SHP77 treated with DMSO at 0.1 percent for 48 hours (cell line): ENCODE data around the gene PAX4.

Experiments used
- DNase-seq: peaks from one replicate; lab custom pipeline; 2025; lab: John Stamatoyannopoulos, UW

Gene PAX4, protein sequence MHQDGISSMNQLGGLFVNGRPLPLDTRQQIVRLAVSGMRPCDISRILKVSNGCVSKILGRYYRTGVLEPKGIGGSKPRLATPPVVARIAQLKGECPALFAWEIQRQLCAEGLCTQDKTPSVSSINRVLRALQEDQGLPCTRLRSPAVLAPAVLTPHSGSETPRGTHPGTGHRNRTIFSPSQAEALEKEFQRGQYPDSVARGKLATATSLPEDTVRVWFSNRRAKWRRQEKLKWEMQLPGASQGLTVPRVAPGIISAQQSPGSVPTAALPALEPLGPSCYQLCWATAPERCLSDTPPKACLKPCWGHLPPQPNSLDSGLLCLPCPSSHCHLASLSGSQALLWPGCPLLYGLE

DNA sequence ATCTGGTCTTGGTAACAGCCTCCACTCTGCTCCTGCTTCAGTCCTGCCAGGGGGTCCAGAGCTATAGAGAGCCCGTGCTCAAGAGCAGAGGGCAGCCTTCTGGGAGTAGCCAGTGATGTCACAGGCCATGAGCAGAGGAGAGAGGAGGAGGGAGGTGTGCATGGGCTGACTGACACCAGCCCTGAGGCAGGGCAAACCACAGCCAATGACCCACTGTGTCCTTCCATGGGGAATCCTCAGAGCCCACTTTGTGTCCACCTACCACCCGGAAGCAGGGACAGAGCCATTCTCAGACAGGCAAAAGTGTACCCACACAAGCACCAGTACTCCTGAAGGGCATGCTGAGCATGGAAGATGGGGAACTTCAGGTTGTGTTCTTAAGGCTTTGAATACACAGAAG lies at the start of gene PAX4:
Gene PAX4, minus strand, starts transcription at position 101 of the 400 bp plus-strand sequence. CDS start 2,214 bp downstream, outside the sequence.
- no peak for DNase-seq

DNA sequence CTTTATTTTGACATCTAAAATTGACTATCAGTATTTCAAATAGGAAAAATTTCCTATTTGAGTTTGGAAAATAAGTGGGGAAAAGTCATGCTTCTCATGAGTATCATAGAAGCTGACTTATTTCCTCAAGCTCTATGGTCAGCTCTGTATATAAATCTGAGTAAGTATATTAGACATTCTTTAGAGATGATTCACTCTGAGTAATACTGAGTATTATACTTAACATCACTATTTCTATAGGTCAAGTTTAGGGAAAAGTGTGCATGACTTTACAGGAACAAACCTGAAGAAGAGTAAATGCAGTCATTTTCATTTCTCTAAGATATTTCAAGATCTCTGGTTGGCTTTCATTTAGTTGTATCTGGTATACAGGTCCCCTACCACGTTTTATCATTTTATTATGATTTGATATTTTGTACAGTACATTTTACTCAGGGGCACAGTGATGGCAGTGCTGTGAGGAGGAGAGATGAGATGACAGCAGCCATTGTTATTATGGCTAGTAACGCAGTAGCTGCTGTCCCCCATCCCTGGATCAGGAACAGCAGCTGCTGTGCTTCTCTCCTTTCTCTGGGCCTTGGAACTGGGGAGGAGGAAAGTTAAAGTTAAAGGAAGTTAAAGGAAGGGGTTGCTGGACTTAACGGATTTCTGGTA lies 49.2 kb upstream of the PAX4 start:
- DNase-seq, result no peak

DNA sequence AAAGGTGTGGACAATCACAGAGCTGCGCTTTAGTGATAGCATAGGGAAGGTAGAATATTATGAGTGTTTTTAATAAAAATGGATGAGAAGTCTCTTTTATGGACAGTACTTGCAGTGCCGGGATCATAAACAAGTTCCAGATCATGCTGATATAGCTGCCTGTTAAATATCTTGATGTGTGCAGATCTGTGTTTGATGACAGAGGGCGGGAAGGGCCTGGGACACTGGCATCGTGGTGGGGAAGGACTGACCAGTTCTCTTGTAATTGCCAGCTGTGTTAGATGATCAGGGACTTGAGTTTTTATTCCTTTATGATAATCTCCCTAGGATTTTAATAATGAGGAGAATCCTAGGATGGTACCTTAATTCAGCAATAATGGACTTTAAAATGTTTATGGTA lies 48.7 kb upstream of the PAX4 start:
- DNase-seq, result no peak

DNA sequence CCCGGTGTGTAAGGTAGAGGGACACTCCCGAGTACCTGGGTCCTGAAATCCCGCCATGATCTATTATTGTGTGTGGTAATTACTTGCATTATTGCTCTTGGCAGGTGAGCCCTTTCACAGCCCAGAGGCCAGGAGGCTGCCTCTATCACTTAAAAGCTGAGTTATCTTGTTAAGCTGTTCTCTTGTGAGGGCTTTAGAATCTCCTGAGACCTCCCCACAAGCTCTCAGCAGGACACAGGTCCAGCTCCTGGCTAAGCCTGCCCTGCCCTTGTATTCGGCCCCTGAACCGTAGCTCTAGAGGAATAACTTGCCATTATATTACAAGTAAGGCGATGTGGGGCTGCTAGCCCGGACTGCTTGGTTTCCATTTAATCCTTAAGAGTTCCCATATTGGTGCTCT lies 48.0 kb upstream of the PAX4 start:
- DNase-seq, result no peak

DNA sequence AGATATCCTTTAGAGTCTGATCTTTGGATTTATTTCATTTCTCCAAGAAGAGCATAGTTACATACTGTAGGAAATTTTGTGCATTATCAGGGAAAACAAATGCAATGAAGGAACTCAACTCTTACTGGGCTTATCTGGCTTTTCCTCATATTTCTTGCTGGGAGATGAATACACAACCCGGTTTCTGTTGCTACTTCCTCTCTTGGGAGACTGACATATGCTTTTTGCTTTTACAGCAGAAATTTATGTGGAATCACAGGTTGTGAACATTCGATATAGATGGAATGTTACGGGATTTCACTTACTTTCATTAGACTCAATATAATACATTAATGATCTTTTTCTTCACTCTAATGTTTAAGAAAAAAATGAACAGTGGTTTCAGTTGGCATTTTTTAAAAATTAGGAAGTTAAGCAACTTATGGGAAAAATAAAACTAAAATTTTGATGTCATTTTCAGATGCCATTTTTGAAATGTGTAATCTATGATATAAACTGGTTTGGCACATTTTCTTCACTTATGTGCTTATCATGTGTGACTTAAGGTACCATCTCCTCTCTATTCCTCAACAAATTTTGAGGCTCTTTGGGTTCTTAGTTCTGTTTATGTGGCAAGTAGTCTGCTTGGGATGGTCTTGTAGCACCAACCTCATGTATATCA lies 41.2 kb upstream of the PAX4 start:
- no peak for DNase-seq

DNA sequence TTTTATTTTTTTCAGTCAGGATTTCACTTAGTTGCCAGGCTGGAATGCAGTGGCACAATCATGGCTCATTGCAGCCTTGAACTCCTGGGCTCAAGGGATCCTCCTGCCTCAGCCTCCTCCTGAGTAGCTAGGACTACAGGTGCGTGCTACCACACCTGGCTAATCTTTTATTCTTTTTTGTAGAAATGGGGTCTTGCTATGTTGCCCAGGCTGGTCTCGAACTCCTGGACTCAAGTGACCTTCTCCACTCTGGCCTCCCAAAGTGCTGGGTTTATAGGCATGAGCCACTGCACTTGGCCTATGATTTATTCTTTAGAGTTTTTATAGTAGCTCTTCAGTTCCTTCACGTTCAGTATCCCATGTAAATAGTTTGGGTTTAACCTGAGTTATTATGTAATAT lies 39.6 kb upstream of the PAX4 start:
- DNase-seq, result no peak

DNA sequence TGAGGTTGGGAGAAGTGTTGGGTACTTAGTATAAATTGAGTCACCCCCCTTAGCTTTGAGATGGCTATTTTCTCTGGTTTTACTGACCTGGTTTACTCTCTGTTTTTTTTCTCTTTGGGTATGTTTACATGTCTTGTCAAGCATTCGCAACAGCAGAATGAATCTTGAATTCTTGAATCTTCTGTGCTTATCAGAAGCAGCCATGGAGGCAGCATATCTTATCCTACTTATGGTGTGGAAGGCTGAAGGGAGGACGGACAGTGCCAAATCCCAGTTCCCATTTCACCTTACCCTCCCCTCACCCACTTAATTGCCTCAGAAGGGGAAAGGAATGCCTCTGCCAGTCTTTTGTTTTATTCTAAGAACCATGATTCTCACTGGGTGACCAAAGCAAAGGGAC lies 37.8 kb upstream of the PAX4 start:
- DNase-seq, result no peak

DNA sequence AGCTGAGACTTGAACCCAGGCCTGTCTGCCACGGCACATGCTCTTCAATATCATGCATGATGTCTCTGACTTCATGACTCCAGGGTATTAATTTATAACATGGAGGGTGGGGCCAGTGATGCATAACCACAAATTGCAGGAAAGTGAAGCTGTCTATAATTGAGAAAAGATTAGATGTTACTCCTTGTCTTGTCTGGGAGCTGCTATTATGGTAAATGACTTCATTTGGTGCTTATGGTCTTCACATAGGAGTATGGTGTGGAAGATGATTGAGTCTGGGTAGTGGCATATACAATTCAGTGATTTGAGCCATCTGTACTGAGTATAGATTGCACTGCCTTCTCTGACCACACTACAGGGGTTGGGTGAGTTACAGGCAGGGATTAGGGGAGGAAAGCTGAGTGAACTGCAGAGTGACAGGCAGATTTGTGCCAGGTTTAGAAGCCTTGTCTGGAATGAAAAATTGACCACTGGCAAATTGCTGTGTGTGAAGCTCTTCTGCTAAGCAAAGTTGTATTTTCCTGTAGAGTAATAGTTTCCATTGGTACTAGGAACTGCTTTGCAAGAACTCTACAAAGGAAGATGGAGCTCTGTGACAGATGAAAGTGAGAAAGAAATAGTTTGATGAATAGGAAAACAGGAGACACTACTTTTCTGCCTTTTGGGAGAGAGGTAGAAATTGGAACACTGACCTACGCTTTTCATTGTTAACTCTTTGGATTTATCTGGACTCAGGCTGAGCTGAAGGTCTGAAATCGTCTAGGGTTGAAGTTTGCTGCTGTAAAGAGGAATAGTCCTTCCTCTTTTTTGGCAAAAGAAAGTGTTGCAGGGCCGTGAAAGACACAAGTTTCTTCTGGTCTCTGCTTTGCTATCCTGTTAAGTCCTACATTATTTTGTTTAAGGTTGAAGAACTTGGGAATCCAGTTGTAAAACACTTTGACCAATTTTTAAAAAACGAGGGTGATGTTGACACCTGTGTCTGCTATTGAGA lies 36.8 kb upstream of the PAX4 start:
- DNase-seq, result no peak

DNA sequence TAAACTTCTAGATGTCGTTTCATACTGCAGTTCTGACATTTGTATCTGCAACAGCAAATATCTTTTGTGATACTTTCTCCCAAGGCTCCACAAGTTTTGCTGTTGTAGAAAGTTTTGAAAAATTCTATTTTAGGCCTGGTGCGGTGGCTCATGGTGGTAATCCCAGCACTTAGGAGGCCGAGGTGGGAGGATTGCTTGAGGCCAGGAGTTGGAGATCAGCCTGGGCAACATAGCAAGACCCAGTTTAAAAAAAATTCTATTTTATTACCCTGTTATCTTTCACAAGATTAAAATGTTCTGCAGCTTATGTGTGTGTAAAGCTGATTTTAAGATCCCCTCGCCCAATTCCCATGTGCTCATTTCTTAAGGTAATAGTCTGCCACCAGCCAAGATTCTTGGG lies 35.5 kb upstream of the PAX4 start:
- no peak for DNase-seq

DNA sequence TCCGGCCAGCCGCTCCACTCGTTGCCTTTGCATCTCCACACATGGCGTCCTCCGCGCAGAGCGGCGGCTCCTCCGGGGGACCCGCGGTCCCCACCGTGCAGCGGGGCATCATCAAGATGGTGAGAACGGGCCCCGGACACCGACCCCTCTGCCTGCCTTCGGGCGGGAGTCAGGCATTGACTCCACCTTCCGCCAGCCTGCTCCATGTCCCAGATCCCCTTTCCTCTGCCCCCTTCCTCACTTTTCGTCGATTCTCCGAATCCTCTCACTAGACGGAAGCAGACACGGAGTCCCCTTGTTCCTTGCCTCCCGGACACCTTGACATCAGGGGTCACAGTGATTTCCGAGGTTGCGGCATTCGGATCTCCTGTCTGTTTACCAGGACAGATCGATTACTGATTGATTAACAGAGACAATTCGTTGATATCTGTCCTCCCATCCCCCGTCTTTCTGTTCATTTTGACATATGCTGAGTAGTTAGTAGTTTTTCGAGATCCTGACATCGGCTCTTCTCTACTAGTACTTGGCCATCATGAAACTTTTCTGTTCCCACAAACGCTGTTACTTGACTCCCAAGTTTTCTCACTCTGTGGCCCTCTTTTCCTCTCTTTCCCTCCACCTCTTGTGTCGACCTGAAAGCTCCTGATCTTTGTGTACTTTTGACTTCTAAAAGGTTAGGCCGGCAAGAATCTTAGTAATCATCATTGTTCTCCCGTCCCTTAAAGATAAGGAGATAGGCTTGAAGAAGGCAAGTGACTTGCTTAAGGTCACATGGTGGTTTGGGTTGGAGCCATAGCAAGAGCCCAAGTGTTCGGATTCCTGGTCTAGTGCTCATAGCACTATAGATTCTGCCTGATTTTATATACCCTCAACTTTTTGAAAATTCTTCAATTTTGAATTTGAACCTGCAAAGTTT lies 34.6 kb upstream of the PAX4 start:
- DNase-seq, result no peak

DNA sequence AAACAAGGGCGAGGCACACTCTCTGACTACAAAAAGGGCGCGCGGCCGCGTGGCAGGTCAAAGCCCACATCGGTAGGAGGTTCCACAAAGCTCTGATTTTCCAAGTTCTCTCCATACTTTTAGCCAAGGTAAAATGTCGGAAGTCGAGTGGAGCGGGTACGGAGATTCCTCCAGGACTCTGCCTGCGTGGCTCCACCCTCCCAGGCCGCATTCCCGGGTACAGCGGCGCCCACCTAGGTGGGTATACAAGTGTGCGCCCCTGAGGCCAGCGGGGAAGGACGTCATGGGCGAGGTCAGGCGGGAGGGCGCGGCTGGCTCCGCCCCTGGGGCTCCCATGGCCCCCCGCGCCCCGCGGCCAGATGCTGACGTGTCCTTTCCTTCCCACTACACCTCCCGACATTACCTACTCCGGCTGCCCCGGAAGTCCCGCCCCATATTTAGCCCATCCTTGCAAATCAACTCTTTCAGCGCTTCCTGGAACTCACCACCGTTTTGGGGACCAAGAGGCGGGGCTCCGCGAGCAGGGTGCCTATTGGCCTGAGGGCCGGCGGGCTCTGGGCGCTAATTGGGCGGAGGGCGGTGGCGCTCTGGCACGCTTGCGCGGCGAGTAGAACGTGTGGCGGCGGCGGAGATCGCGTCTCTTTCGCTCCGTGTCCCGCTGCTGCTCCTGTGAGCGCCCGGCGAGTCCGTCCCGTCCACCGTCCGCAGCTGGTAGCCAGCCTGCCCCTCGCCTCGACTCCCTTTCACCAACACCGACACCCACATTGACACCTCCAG lies 33.8 kb upstream of the PAX4 start, which contains the start of gene SND1:
Gene SND1, plus strand, starts transcription at position 639 of the 777 bp plus-strand sequence. CDS start 180 bp downstream, outside the sequence.
- DNase-seq, result peak; percentile 99

DNA sequence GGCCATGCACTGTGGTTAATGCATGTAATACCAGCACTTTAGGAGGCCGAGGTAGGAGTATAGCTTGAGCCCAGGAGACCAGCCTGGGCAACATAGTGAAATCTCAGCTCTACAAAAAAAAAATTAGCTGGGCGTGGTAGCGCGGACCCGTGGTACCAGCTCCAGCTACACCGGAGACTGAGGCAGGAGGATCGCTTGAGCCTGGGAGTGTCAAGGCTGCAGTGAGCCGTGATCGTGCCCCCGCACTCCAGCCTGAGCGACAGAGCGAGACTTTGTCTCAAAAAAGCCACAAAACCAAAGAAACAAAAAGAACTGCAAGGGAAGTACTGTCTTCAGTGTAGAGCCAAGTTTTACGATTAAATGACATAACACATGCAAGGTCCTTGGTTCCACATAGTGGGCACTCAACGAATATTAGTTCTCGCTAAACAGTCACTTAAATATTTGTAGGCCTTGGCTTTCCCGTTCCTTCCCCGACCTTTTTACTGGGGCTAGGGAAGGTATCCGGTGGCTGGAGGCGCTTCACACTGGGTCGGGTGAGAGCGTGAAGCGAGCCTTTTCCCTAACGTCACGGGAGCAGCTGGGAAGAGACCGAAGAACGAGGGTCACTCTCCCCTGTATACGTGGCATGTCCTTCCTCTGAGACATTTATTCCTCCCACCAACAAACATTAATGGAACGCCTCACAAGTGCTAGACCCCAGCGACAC lies 33.1 kb upstream of the PAX4 start:
- DNase-seq, result peak; percentile 12

DNA sequence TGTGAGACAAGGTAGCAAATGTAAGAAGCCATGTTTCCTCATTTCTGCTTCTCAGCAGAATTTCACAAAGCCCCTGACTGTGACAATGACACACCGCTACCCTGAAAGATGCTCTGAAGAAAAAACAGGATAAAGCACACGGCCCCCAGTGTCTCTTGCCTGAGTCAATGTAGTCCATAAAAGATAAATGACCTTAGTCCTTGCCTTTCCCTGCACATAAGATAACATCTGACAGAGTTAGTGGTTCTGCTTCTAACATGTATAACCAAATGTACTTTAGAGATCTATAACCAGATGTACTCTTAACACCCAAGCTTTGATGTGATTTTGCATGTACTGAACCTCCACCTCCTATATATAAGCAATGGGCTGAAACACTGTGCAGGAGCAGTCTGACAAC lies 31.0 kb upstream of the PAX4 start:
- DNase-seq, result no peak

DNA sequence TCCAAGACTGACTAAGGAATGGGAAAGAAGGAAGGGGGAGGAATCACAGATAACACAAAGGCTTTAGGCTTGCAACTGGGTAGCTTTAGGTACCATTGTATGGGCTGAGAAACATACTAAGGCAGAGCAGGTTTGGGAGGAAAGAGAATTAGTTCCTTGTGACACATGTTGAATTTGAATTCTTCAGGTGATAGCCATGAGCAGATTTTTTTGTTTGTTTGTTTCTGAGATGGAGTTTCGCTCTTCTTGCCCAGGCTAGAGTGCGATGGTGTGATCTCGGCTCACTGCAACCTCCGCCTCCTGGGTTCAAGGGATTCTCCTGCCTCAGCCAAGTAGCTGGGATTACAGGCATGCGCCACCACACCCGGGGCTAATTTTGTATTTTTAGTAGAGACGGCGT lies 29.7 kb upstream of the PAX4 start:
- DNase-seq, result no peak

DNA sequence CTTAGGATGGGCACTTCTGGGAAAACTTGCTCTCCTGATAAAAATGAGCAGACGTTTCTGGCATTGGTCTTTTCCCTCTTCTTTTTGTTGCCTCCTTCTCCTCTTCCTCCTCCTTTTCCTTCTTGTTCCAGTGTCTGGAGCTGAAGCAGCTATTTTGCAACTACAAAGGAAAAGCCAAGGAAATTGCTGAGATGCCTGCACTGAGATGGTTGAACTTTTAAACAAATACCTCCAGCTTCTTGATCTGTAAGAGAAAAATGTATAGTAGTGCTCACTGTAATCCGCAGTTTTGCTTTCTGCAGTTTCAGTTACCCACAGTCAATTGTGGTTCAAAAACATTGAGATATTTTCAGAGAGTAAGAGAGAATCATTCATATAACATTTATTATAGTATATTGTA lies 26.5 kb upstream of the PAX4 start:
- DNase-seq, result no peak

DNA sequence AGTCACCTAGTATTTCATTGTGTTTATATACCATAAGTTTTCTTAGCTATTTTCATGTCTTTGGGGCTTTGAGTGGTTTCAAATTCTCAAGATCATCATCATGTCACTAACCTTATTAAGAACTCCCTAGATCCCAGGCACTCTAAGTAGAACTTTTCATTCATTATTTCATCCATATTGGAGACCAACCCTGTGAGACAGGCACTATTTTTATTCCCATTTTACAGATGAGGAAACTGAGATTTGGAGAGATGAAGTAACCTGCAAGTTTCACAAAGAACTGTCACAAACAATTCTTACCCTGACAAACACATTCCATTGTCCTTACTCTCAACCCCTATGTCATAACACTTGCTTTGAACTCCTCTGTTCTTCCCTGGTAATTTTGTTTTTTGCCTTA lies 20.3 kb upstream of the PAX4 start:
- DNase-seq, result no peak

DNA sequence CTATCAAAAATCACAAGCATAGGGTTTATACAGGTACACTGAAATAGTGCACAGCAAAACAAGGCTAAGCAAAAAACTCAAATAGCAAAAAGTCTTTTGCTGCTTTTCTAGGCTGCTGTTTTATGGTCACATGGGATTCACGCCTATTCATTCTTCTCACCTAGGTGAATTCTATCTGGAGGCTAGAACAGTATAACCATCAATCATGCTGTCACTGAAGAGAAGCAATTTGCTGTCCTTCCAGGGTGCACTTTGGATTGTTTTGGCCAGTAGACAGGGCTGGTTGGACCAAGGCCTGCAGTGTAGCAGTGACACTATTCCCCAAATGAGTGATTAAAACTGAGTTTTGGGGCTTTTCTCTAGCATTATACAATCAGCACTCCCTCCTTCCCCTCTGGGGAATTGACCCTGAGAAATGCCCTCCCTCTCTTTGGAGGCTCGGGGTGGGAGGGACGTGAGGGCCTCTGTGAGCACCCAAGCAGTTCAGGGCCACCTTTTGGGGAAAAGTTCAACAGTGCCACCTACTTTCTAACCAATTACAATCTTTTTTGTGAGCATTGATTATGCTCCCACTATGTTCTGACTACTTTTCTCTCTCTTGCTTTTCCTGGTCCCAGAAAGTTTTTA lies 17.8 kb upstream of the PAX4 start:
- no peak for DNase-seq

DNA sequence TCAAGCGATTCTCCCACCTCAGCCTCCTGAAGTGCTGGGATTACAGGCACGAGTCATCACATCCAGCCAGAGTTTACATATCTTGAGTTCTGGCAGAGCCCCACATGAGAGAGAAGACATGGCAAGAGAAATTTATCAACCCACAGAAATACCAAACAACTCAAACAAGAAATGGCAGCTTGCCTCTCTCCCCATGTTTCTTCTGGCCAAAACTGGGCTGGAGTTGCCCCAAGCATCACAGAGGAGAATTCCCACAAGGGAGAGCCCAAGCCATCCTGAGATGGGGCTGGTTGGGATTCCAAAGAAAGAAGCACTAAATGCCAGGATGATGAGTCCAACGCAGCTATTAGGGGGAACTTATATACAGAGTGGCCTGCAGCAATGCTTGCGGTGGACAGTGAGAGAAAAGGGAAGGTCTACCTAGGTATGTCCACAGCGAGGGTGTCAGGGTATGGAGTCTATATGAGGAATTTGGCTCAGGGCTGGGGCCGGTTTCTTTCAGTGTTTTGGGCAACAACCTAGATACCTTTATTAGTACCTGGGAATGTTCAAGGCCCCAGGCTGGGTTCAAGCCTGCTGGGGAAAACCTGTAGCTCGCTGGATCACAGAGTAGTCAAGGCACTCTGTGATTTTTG lies 14.5 kb upstream of the PAX4 start:
- no peak for DNase-seq
